Heart left ventricle (tissue), 13 donors: Measurements from ENCODE around the gene ANKS4B.

Experiments
- CTCF ChIP-seq, 12 donors: fragments of 200-600 bp; sonication (generic) in 4 of 12; IDR thresholded peaks; one replicate each; pipeline versions ENCODE4 v1.5.0 to v1.8.0; 2018 to 2022; ENCODE audit warnings: antibody characterized with exemption in 12 of 12, mild to moderate bottlenecking in 5 of 12
- POLR2A ChIP-seq, 2 donors: fragments of 450-650 bp; IDR thresholded peaks; one replicate each; pipeline ENCODE4 v1.6.1; 2017; ENCODE audit warnings: antibody characterized with exemption in 2 of 2, mild to moderate bottlenecking in 2 of 2, moderate library complexity in 2 of 2
- donor health status: ischemic (EF 13 %, LVEDD 7.1; RV severe dilation, severe dysfunction).
- donor health status: DM: no; HTN: yes; CAD: no.
- donor health status: DM: no; HTN: no; CAD: no.
- donor health status: ischemic (EF 25% LVEDD 6.9; RV normal size, moderate dysfunction).
- donor health status: ischemic (EF 25% LVEDD 5.7; RV mildly dilated, moderate dysfunction).
- donor health status: ischemic (EF 35%, LVEDD 5.7; RV mildly dilated, moderate dysfunction).
- donor health status: nonischemic (EF 11% LVEDD 7.7; RV severe dilation, severe dysfunction).
- donor health status: DM: yes; HTN: yes; CAD: no.
- donor health status: PGD.
- donor health status: ischemic (EF 29% LVEDD 5.4; RV normal size, mild dysfunction).
- donor health status: nonischemic (EF 23%, LVEDD 6.1; RV moderate dilation, normal function).

DNA sequence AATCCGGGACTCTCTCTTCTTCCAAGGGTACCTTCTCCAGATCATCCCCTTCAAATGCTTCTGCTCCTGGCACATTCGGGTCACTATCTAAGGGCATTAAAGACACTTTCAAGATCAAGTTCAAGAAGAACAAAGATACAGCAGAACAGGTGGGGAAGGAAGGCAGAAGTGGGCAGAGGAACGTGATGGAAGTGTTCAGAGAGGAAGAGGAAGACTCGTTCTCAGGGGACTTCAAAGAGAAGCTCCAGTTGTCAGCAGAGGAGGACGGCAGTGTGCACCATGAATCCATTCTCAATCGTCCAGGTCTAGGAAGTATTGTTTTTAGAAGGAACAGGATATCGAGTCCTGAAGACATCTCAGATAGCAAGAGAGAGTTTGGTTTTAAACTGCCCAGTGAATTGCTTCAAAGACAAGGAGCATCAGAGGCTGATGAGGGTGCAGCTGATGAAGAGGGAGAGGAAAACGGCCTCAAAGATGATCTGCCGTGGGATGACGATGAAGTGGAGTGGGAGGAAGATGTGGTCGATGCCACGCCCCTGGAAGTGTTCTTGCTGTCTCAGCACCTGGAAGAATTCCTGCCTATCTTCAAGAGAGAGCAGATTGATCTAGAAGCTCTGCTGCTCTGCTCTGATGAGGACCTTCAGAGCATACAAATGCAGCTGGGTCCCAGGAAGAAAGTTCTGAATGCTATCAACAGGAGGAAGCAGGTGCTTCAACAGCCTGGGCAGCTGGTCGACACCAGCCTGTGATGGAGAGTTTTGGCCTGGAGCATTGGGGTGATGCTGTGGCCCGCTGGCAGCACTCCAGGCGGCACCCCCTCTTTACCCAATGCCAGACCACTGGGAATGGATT is 16.8 kb downstream of the ANKS4B start:
- TF ChIP-seq CTCF (IDR thresholded peaks at IDR 0.05) (no peak), POLR2A (IDR thresholded peaks at IDR 0.05) (no peak)
